PC-3 (cell line): ENCODE data around the gene WWP2. TPM values are rescaled to one million over a fixed set of nuclear protein-coding genes. Genes with fewer than 3 reads are reported as not detected.

ENCODE experiments used
- ATAC-seq: fragments of 200-7000 bp; cut with Tn5 transposase; 2 replicates; pipeline ENCODE4 v1.9.1; 2020; ENCODE audit warnings: mild to moderate bottlenecking, moderate library complexity
- BruUV-seq: library from RNA; stranded (reverse); fragments of 400-500 nt; replicated peaks from 2 replicates; lab custom pipeline; 2021; lab: Mats Ljungman, UMichigan
- CTCF ChIA-PET: fragments of 300-600 bp; sonication (Branson Sonifier 250); formaldehyde crosslinking; loops from one replicate; lab custom pipeline; 2022; ENCODE audit warnings: antibody characterized with exemption; lab: Charles Lee
- POLR2A ChIA-PET: fragments of 300-600 bp; sonication (Branson Sonifier 250); formaldehyde crosslinking; loops from one replicate; lab custom pipeline; 2022; ENCODE audit warnings: antibody characterized with exemption; ENCODE audit not compliant: unreplicated experiment; lab: Charles Lee
- DNase-seq: peaks from one replicate; pipeline ENCODE4 v3.0.0-alpha.2; 2015
- H2AFZ ChIP-seq: fragments of 300-600 bp; sonication (generic); 2 replicates; pipeline ENCODE4 v1.6.0; 2016; ENCODE audit warnings: antibody characterized with exemption, low read length
- H3F3A ChIP-seq: fragments of 300-600 bp; sonication (generic); one replicate; pipeline ENCODE4 v1.6.0; 2017; ENCODE audit warnings: antibody characterized with exemption, low read length, control low read depth, mild to moderate bottlenecking; ENCODE audit not compliant: unreplicated experiment
- H3K27ac ChIP-seq: fragments of 300-600 bp; sonication (generic); 2 replicates; pipeline ENCODE4 v1.5.1; 2016; ENCODE audit warnings: mild to moderate bottlenecking, low read length
- H3K27me3 ChIP-seq: fragments of 300-600 bp; sonication (generic); 2 replicates; pipeline ENCODE4 v1.6.1; 2016; ENCODE audit warnings: low read length, mixed read lengths
- H3K36me3 ChIP-seq: fragments of 300-600 bp; sonication (generic); 2 replicates; pipeline ENCODE4 v1.6.1; 2016; ENCODE audit warnings: low read depth, mixed run types, low read length, mixed read lengths
- H3K4me1 ChIP-seq: fragments of 300-600 bp; sonication (generic); 2 replicates; pipeline ENCODE4 v1.5.1; 2016; ENCODE audit warnings: low read length; ENCODE audit not compliant: insufficient read depth
- H3K4me2 ChIP-seq: fragments of 300-600 bp; sonication (generic); 2 replicates; pipeline ENCODE4 v1.6.0; 2016; ENCODE audit warnings: low read length
- H3K4me3 ChIP-seq: fragments of 300-600 bp; sonication (generic); 2 replicates; pipeline ENCODE4 v1.5.1; 2016; ENCODE audit warnings: mild to moderate bottlenecking, low read length, mixed read lengths
- H3K79me2 ChIP-seq: fragments of 300-600 bp; sonication (generic); 2 replicates; pipeline ENCODE4 v1.6.1; 2017; ENCODE audit warnings: low read length, mixed read lengths
- H3K9ac ChIP-seq: fragments of 300-600 bp; sonication (generic); 2 replicates; pipeline ENCODE4 v1.6.0; 2016; ENCODE audit warnings: mild to moderate bottlenecking, low read length
- H3K9me2 ChIP-seq: fragments of 300-600 bp; sonication (generic); replicated peaks from 2 replicates; pipeline ENCODE4 v1.6.1; 2016; ENCODE audit warnings: mixed run types, low read length, mixed read lengths
- H3K9me3 ChIP-seq: fragments of 300-600 bp; sonication (generic); 2 replicates; pipeline ENCODE4 v1.6.1; 2016; ENCODE audit warnings: low read length, mixed read lengths
- H4K20me1 ChIP-seq: fragments of 300-600 bp; sonication (generic); 2 replicates; pipeline ENCODE4 v1.6.1; 2016; ENCODE audit warnings: low read length, mixed read lengths
- CTCF ChIP-seq: fragments of 300-600 bp; sonication (generic); conservative IDR thresholded peaks from 2 replicates; pipeline ENCODE4 v1.5.1; 2017; ENCODE audit warnings: antibody characterized with exemption, low read depth, mild to moderate bottlenecking, low read length
- EZH2 ChIP-seq: fragments of 300-600 bp; sonication (generic); IDR thresholded peaks from one replicate; pipeline ENCODE4 v1.6.1; 2017; ENCODE audit warnings: antibody characterized with exemption, mild to moderate bottlenecking, low read length; ENCODE audit not compliant: unreplicated experiment
- EZH2phosphoT487 ChIP-seq: fragments of 300-600 bp; sonication (generic); IDR thresholded peaks from 2 replicates; pipeline ENCODE4 v1.6.1; 2018; ENCODE audit warnings: mild to moderate bottlenecking, antibody characterized with exemption, low read length, borderline replicate concordance
- intact Hi-C: fragments of 100-400 bp; cut with micrococcal nuclease; formaldehyde crosslinking; loops from 2 replicates; pipeline ENCODE4 v1.9.0; 2023
- total RNA-seq: library from RNA; depleted of rRNA; stranded (reverse); fragments of >200 nt; gene quantifications from 2 replicates; pipeline ENCODE4 v1.2.3, GENCODE V29; 2014

WWP2 gene
- total RNA-seq, 1 experiment from 2014 or later = 15.8 TPM

- H3K4me3 ChIP-seq = no peak overlapping the region
- no peaks in the 10 kb centered on the region for H3K9me2 ChIP-seq
- no TSS peak for BruUV-seq
- H3K4me1 ChIP-seq = no peaks in the 10 kb centered on the region
- no peaks in the 10 kb centered on the region for H3F3A ChIP-seq
- intact Hi-C loops = no loop called here
- ATAC-seq (no peak), DNase-seq (no peak)
- no peaks in the 10 kb centered on the region for H3K27me3 ChIP-seq
- no peaks in the 10 kb centered on the region for H3K9me3 ChIP-seq
- H3K79me2 ChIP-seq = no peaks in the 10 kb centered on the region
- H3K4me2 ChIP-seq = no peak overlapping the region
- ChIA-PET CTCF (no interaction called here), POLR2A (no interaction called here)
- no peaks in the 10 kb centered on the region for H3K36me3 ChIP-seq
- no peak overlapping the region for H3K9ac ChIP-seq
- H2AFZ ChIP-seq = no peak overlapping the region
- no peaks in the 10 kb centered on the region for H4K20me1 ChIP-seq
- TF ChIP-seq EZH2phosphoT487 (no peak), CTCF (no peak), EZH2 (no peak)
- H3K27ac ChIP-seq = no peak overlapping the region
These were observed 163.2 kb downstream of the WWP2 start for GRCh38 chr16:69925311-69925710.

GRCh38 chr16:69926241-69926640, 164.1 kb downstream of the WWP2 start:
- H3K36me3 ChIP-seq = no peaks in the 10 kb centered on the region
- H4K20me1 ChIP-seq = no peaks in the 10 kb centered on the region
- no peak overlapping the region for H3K4me3 ChIP-seq
- no peak overlapping the region for H3K27ac ChIP-seq
- no peak overlapping the region for H2AFZ ChIP-seq
- TF ChIP-seq EZH2 (no peak), CTCF (no peak)
- no TSS peak for BruUV-seq
- ATAC-seq = no peak
- H3F3A ChIP-seq = no peaks in the 10 kb centered on the region
- intact Hi-C loops = no loop called here
- ChIA-PET POLR2A (no interaction called here), CTCF (no interaction called here)
- no peaks in the 10 kb centered on the region for H3K79me2 ChIP-seq
- H3K9ac ChIP-seq = no peak overlapping the region
- DNase-seq = no peak
- no peaks in the 10 kb centered on the region for H3K27me3 ChIP-seq
- H3K9me2 ChIP-seq = no peaks in the 10 kb centered on the region
- no peaks in the 10 kb centered on the region for H3K4me1 ChIP-seq
- H3K4me2 ChIP-seq = no peak overlapping the region
- no peaks in the 10 kb centered on the region for H3K9me3 ChIP-seq

GRCh38 chr16:69927056-69927757, 165.1 kb downstream of the WWP2 start:
- no peak overlapping the region for H3K27ac ChIP-seq
- no peak overlapping the region for H3K9ac ChIP-seq
- ATAC-seq (no peak), DNase-seq (no peak)
- ChIA-PET CTCF (no interaction called here), POLR2A (no interaction called here)
- H3F3A ChIP-seq = no peaks in the 10 kb centered on the region
- H3K4me1 ChIP-seq = no peaks in the 10 kb centered on the region
- H2AFZ ChIP-seq = no peak overlapping the region
- H3K9me2 ChIP-seq = no peaks in the 10 kb centered on the region
- no peaks in the 10 kb centered on the region for H4K20me1 ChIP-seq
- TF ChIP-seq CTCF (no peak), EZH2phosphoT487 (no peak), EZH2 (no peak)
- no TSS peak for BruUV-seq
- no peaks in the 10 kb centered on the region for H3K79me2 ChIP-seq
- H3K9me3 ChIP-seq = no peaks in the 10 kb centered on the region
- intact Hi-C loops = no loop called here
- H3K36me3 ChIP-seq = no peaks in the 10 kb centered on the region
- H3K27me3 ChIP-seq = no peaks in the 10 kb centered on the region
- no peak overlapping the region for H3K4me2 ChIP-seq
- no peak overlapping the region for H3K4me3 ChIP-seq
